ENCODE results near the gene ASGR2.

ASGR2 gene

GRCh38 chr17:7133916-7134315, 19.3 kb upstream of the ASGR2 start:
- Histone ChIP-seq H3K14ac (ENCODE audit: low read length) (no peak overlapping the region), H3K9ac (ENCODE audit: low read depth, low read length, poor library complexity) (no peak overlapping the region), H4K91ac (ENCODE audit: low read depth, low read length, poor library complexity) (no peak overlapping the region)

GRCh38 chr17:7133424-7133823, 18.8 kb upstream of the ASGR2 start:
- WGBS, 2 donors (ENCODE audit: extremely low coverage in 2 of 2, insufficient read length in 2 of 2, insufficient replicate concordance in 1 of 2) = no CpG with 5 or more reads among the region's 19 CpGs

More at GRCh38 chr17:7133916-7134315, 19.3 kb upstream of the ASGR2 start:
- no peak overlapping the region for H2AFZ ChIP-seq (ENCODE audit: low read length)
- H3K27me3 ChIP-seq (ENCODE audit: control insufficient read depth in 3 of 3, insufficient read depth in 3 of 3, low read depth in 1 of 3, low read length in 3 of 3) = no peaks in the 10 kb centered on the region
- WGBS, 2 donors (ENCODE audit: extremely low coverage in 2 of 2, insufficient read length in 2 of 2, insufficient replicate concordance in 1 of 2) = no CpG with 5 or more reads among the region's 20 CpGs
- H3K9me3 ChIP-seq (replicated peaks in 1 of 2; ENCODE audit: control insufficient read depth in 2 of 2, insufficient read depth in 1 of 2, low read depth in 1 of 2, low read length in 2 of 2) = peaks cover 0 to 4% of the 10 kb centered on the region in 2 donors
- no peak overlapping the region for H3K18ac ChIP-seq (ENCODE audit: low read length)
- H3K4me3 ChIP-seq (ENCODE audit: low read length in 2 of 2) = no peak overlapping the region
- H2AK5ac ChIP-seq (ENCODE audit: low read depth, low read length) = no peak overlapping the region
- no peak overlapping the region for H3K27ac ChIP-seq (replicated peaks; ENCODE audit: low read length)
- no peak for DNase-seq (ENCODE audit: low spot score)
- no peak overlapping the region for H3K23ac ChIP-seq (ENCODE audit: low read depth, low read length, poor library complexity)
- H3K36me3 ChIP-seq (replicated peaks in 1 of 2; ENCODE audit: control insufficient read depth in 2 of 2, insufficient read depth in 2 of 2, low read length in 2 of 2) = no peaks in the 10 kb centered on the region
- no peaks in the 10 kb centered on the region for H3K79me1 ChIP-seq (ENCODE audit: low read depth, low read length)
- H2BK12ac ChIP-seq (ENCODE audit: low read length) = no peak overlapping the region
- no peak overlapping the region for H2BK120ac ChIP-seq (ENCODE audit: low read depth, low read length)
- H2BK5ac ChIP-seq (ENCODE audit: low read length) = no peak overlapping the region
- no peak overlapping the region for H2BK15ac ChIP-seq (ENCODE audit: low read length)
- no peak overlapping the region for H4K8ac ChIP-seq (ENCODE audit: low read depth, low read length)
- no peak overlapping the region for H3K4me2 ChIP-seq (ENCODE audit: insufficient read depth, low read length, poor library complexity, severe bottlenecking)
- peaks cover 9 to 20% of the 10 kb centered on the region in 2 donors for H3K4me1 ChIP-seq (ENCODE audit: control insufficient read depth in 2 of 2, insufficient read depth in 1 of 2, low read depth in 1 of 2, low read length in 2 of 2)
- no peak overlapping the region for H3K4ac ChIP-seq (ENCODE audit: low read length)

GRCh38 chr17:7132511-7133094, 18.0 kb upstream of the ASGR2 start:
- Histone ChIP-seq H2AFZ (ENCODE audit: low read length) (peak overlapping the region; percentile 74), H3K27me3 (ENCODE audit: control insufficient read depth in 3 of 3, insufficient read depth in 3 of 3, low read depth in 1 of 3, low read length in 3 of 3) (no peaks in the 10 kb centered on the region), H3K14ac (ENCODE audit: low read length) (no peak overlapping the region), H2BK12ac (ENCODE audit: low read length) (no peak overlapping the region), H3K9ac (ENCODE audit: low read depth, low read length, poor library complexity) (no peak overlapping the region), H3K4me1 (ENCODE audit: control insufficient read depth in 2 of 2, insufficient read depth in 1 of 2, low read depth in 1 of 2, low read length in 2 of 2) (peaks cover 9 to 20% of the 10 kb centered on the region in 2 donors), H3K4ac (ENCODE audit: low read length) (no peak overlapping the region), H2BK15ac (ENCODE audit: low read length) (no peak overlapping the region), H3K18ac (ENCODE audit: low read length) (no peak overlapping the region), H3K4me3 (ENCODE audit: low read length in 2 of 2) (no peak overlapping the region), H2AK5ac (ENCODE audit: low read depth, low read length) (no peak overlapping the region), H3K9me3 (replicated peaks in 1 of 2; ENCODE audit: control insufficient read depth in 2 of 2, insufficient read depth in 1 of 2, low read depth in 1 of 2, low read length in 2 of 2) (no peaks in the 10 kb centered on the region), H3K79me1 (ENCODE audit: low read depth, low read length) (no peaks in the 10 kb centered on the region), H3K4me2 (ENCODE audit: insufficient read depth, low read length, poor library complexity, severe bottlenecking) (no peak overlapping the region), H3K27ac (replicated peaks; ENCODE audit: low read length) (peak overlapping the region; percentile 20), H2BK120ac (ENCODE audit: low read depth, low read length) (no peak overlapping the region), H4K91ac (ENCODE audit: low read depth, low read length, poor library complexity) (no peak overlapping the region), H4K8ac (ENCODE audit: low read depth, low read length) (no peak overlapping the region), H2BK5ac (ENCODE audit: low read length) (no peak overlapping the region), H3K36me3 (replicated peaks in 1 of 2; ENCODE audit: control insufficient read depth in 2 of 2, insufficient read depth in 2 of 2, low read length in 2 of 2) (no peaks in the 10 kb centered on the region), H3K23ac (ENCODE audit: low read depth, low read length, poor library complexity) (no peak overlapping the region)
- WGBS, 2 donors (ENCODE audit: extremely low coverage in 2 of 2, insufficient read length in 2 of 2, insufficient replicate concordance in 1 of 2) = no CpG with 5 or more reads among the region's 7 CpGs
- DNase-seq (ENCODE audit: low spot score) = peak; percentile 61

More at GRCh38 chr17:7133424-7133823, 18.8 kb upstream of the ASGR2 start:
- Histone ChIP-seq H3K36me3 (replicated peaks in 1 of 2; ENCODE audit: control insufficient read depth in 2 of 2, insufficient read depth in 2 of 2, low read length in 2 of 2) (no peaks in the 10 kb centered on the region), H3K4ac (ENCODE audit: low read length) (no peak overlapping the region), H3K14ac (ENCODE audit: low read length) (no peak overlapping the region), H2BK12ac (ENCODE audit: low read length) (no peak overlapping the region), H3K79me1 (ENCODE audit: low read depth, low read length) (no peaks in the 10 kb centered on the region), H4K8ac (ENCODE audit: low read depth, low read length) (no peak overlapping the region), H2BK5ac (ENCODE audit: low read length) (no peak overlapping the region), H3K9me3 (replicated peaks in 1 of 2; ENCODE audit: control insufficient read depth in 2 of 2, insufficient read depth in 1 of 2, low read depth in 1 of 2, low read length in 2 of 2) (no peaks in the 10 kb centered on the region), H3K27me3 (ENCODE audit: control insufficient read depth in 3 of 3, insufficient read depth in 3 of 3, low read depth in 1 of 3, low read length in 3 of 3) (no peaks in the 10 kb centered on the region), H3K27ac (replicated peaks; ENCODE audit: low read length) (no peak overlapping the region), H2BK15ac (ENCODE audit: low read length) (no peak overlapping the region), H3K18ac (ENCODE audit: low read length) (peak overlapping the region; percentile 12), H2AFZ (ENCODE audit: low read length) (no peak overlapping the region), H4K91ac (ENCODE audit: low read depth, low read length, poor library complexity) (no peak overlapping the region), H3K4me1 (ENCODE audit: control insufficient read depth in 2 of 2, insufficient read depth in 1 of 2, low read depth in 1 of 2, low read length in 2 of 2) (peaks cover 9 to 20% of the 10 kb centered on the region in 2 donors), H3K9ac (ENCODE audit: low read depth, low read length, poor library complexity) (no peak overlapping the region), H2BK120ac (ENCODE audit: low read depth, low read length) (no peak overlapping the region), H3K4me2 (ENCODE audit: insufficient read depth, low read length, poor library complexity, severe bottlenecking) (no peak overlapping the region), H3K4me3 (ENCODE audit: low read length in 2 of 2) (no peak overlapping the region), H2AK5ac (ENCODE audit: low read depth, low read length) (no peak overlapping the region), H3K23ac (ENCODE audit: low read depth, low read length, poor library complexity) (peak overlapping the region; percentile 8)
- peak; percentile 43 for DNase-seq (ENCODE audit: low spot score)

GRCh38 chr17:7131423-7131791, 16.8 kb upstream of the ASGR2 start:
- no peak overlapping the region for H4K91ac ChIP-seq (ENCODE audit: low read depth, low read length, poor library complexity)
- no peak overlapping the region for H3K4me3 ChIP-seq (ENCODE audit: low read length in 2 of 2)
- no peak overlapping the region for H3K18ac ChIP-seq (ENCODE audit: low read length)
- no peak overlapping the region for H3K4me2 ChIP-seq (ENCODE audit: insufficient read depth, low read length, poor library complexity, severe bottlenecking)
- no peak overlapping the region for H3K14ac ChIP-seq (ENCODE audit: low read length)
- no peaks in the 10 kb centered on the region for H3K36me3 ChIP-seq (replicated peaks in 1 of 2; ENCODE audit: control insufficient read depth in 2 of 2, insufficient read depth in 2 of 2, low read length in 2 of 2)
- H2BK12ac ChIP-seq (ENCODE audit: low read length) = no peak overlapping the region
- no peaks in the 10 kb centered on the region for H3K9me3 ChIP-seq (replicated peaks in 1 of 2; ENCODE audit: control insufficient read depth in 2 of 2, insufficient read depth in 1 of 2, low read depth in 1 of 2, low read length in 2 of 2)
- H3K23ac ChIP-seq (ENCODE audit: low read depth, low read length, poor library complexity) = no peak overlapping the region
- no peak overlapping the region for H3K27ac ChIP-seq (replicated peaks; ENCODE audit: low read length)
- H4K8ac ChIP-seq (ENCODE audit: low read depth, low read length) = no peak overlapping the region
- H2BK5ac ChIP-seq (ENCODE audit: low read length) = no peak overlapping the region
- H2AK5ac ChIP-seq (ENCODE audit: low read depth, low read length) = no peak overlapping the region
- H3K9ac ChIP-seq (ENCODE audit: low read depth, low read length, poor library complexity) = no peak overlapping the region
- H3K4ac ChIP-seq (ENCODE audit: low read length) = no peak overlapping the region
- H2BK120ac ChIP-seq (ENCODE audit: low read depth, low read length) = no peak overlapping the region
- no peaks in the 10 kb centered on the region for H3K79me1 ChIP-seq (ENCODE audit: low read depth, low read length)
- WGBS, 2 donors (ENCODE audit: extremely low coverage in 2 of 2, insufficient read length in 2 of 2, insufficient replicate concordance in 1 of 2) = no CpG with 5 or more reads among the region's 5 CpGs
- peaks cover 9 to 14% of the 10 kb centered on the region in 2 donors for H3K4me1 ChIP-seq (ENCODE audit: control insufficient read depth in 2 of 2, insufficient read depth in 1 of 2, low read depth in 1 of 2, low read length in 2 of 2)
- peak overlapping the region; percentile 35 for H2BK15ac ChIP-seq (ENCODE audit: low read length)
- no peak for DNase-seq (ENCODE audit: low spot score)
- H3K27me3 ChIP-seq (ENCODE audit: control insufficient read depth in 3 of 3, insufficient read depth in 3 of 3, low read depth in 1 of 3, low read length in 3 of 3) = no peaks in the 10 kb centered on the region
- H2AFZ ChIP-seq (ENCODE audit: low read length) = no peak overlapping the region
